NB4 (cell line): ENCODE measurements around the gene KAT7.

Experiments
- DNase-seq: peaks from one replicate; pipeline ENCODE4 v3.0.0; 2010; ENCODE audit warnings: low read depth
- H3K4me3 ChIP-seq: one replicate; pipeline ENCODE4 v1.5.1; 2011; ENCODE audit warnings: mild to moderate bottlenecking, low read depth, low read length, moderate library complexity
- MYC ChIP-seq: IDR thresholded peaks from 2 replicates; pipeline ENCODE4 v1.6.1; 2011; ENCODE audit warnings: low read depth, low read length
- POLR2A ChIP-seq: IDR thresholded peaks from 2 replicates; pipeline ENCODE4 v1.6.1; 2011; ENCODE audit warnings: mild to moderate bottlenecking; ENCODE audit not compliant: insufficient read length; ENCODE audit errors: extremely low read depth
- TF ChIP-seq, protein P1 (sequence below): IDR thresholded peaks from 2 replicates; pipeline ENCODE4 v1.6.1; 2011; ENCODE audit warnings: low read depth, low read length
- TF ChIP-seq, protein P2 (sequence below): IDR thresholded peaks from one replicate; pipeline ENCODE4 v1.5.1; 2012; ENCODE audit warnings: low read depth, low read length

KAT7 gene

DNA sequence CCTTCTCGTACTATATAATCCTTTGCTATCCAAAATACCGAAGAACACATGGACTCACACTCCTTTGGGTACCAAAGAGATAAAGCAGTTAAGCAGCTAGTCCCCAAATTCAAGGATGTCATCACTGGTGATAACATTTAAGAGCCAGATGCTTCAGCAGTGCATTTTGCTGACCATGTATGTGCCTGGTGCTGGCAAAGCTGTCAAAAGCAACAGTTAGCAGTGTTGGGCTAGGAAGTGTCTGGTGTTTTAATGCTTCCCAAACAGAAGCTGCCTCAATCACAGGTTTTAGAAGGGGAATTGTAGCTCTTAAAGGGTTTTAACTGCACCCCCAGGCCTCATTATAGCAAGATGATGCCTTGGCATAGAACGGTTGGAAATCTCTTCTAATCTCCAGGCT lies 29.3 kb upstream of the KAT7 start:
- TF ChIP-seq, protein P1, sequence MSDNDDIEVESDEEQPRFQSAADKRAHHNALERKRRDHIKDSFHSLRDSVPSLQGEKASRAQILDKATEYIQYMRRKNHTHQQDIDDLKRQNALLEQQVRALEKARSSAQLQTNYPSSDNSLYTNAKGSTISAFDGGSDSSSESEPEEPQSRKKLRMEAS = no peak
- TF ChIP-seq POLR2A = no peak
- TF ChIP-seq MYC = no peak
- TF ChIP-seq, protein P2, sequence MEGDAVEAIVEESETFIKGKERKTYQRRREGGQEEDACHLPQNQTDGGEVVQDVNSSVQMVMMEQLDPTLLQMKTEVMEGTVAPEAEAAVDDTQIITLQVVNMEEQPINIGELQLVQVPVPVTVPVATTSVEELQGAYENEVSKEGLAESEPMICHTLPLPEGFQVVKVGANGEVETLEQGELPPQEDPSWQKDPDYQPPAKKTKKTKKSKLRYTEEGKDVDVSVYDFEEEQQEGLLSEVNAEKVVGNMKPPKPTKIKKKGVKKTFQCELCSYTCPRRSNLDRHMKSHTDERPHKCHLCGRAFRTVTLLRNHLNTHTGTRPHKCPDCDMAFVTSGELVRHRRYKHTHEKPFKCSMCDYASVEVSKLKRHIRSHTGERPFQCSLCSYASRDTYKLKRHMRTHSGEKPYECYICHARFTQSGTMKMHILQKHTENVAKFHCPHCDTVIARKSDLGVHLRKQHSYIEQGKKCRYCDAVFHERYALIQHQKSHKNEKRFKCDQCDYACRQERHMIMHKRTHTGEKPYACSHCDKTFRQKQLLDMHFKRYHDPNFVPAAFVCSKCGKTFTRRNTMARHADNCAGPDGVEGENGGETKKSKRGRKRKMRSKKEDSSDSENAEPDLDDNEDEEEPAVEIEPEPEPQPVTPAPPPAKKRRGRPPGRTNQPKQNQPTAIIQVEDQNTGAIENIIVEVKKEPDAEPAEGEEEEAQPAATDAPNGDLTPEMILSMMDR = no peak
- DNase-seq = no peak
- H3K4me3 ChIP-seq = no peak overlapping the region

DNA sequence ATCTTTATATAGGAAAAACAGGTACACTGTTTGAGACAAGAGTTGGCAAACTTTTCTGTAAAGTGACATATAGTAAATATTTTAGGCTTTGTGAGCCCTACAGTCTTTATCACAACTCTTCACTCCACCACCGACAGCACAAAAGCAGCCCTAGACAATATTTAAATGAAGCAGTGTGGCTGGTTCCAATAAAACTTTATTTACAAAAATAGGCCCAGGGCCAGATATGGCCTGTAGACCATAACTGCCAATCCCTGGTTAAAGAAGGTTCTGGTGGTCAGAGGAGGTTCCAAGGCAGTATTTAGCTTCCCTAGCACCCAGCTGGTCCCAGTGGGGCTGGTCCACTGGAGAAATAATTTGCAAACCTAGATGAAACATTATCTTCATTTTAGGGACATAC lies 28.2 kb upstream of the KAT7 start:
- no peak for DNase-seq
- no peak overlapping the region for H3K4me3 ChIP-seq
- TF ChIP-seq, protein P1 = no peak
- no peak for TF ChIP-seq POLR2A
- TF ChIP-seq, protein P2 = no peak
- TF ChIP-seq MYC = no peak

DNA sequence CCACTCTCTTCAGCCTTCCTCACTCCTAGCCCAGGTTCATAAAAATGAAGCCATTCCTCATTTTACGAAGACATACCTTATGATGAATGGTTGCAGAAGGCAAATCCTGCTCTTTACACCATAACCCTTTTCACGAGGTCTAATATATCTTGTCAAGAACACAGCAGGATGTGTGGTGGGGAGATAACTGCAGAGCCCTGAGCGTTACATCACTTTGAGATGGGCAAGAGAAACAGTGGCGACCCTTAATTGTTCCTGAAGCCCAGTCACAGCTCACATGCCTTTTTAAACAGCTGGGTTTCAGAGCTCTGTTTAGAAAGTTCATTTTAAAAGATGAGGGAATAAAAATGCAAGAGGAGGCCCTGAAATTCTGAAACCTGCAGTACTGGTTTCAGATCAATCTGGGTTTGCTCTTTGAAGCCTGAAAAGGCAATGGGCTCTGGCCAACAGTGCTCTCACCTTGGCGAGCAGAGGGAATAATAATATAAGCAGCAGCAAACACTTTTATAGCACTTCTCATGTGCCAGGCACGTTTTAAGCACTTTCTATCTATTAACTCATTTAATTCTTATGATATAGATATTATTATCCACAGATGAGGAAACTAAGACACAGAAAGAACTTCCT lies 27.4 kb upstream of the KAT7 start:
- DNase-seq = peak; percentile 42
- peak overlapping the region; percentile 76 for H3K4me3 ChIP-seq
- no peak for TF ChIP-seq POLR2A
- TF ChIP-seq, protein P2 = no peak
- TF ChIP-seq, protein P1 = 0 out of 2 replicates have a peak, but pooled peaks have one; percentile 25
- no peak for TF ChIP-seq MYC

DNA sequence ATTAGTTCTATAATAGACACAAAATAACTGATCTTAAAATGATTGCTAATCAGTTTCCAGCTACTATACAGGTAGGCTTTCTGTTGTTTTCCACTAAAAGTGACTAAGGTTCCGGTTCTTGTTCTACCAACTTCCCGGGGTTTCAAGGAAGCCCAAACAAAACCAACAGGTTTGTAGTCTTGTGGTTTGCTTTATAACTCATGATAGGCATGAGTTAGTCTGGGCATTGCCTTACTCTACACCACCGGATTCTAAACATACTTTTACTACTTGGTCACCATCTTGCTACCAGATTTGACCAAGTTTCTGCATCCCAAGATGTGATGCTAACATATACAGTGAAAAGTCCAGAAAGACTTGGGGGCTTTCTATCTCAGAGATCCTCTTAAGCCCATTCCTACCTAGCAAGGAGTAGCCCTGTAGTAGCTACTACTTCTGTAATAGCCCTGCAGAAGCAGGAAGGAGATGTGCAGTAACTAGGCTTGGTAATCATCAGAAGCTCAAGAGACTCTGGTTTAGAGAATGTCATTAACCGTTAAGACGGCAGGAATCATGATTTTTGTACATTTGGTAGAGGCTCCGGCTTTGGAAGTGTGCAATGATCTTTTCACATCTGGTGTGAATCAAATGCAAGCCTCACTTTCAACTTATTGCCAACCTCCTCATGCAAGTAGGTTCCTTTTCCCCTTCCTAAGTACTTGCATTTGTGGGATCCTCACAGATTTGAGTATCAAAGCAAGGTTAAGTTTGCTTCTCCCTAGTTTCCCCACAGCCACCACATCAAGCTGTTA lies 26.1 kb upstream of the KAT7 start:
- TF ChIP-seq POLR2A (no peak), MYC (no peak)
- TF ChIP-seq, protein P2 = no peak
- TF ChIP-seq, protein P1 = no peak

DNA sequence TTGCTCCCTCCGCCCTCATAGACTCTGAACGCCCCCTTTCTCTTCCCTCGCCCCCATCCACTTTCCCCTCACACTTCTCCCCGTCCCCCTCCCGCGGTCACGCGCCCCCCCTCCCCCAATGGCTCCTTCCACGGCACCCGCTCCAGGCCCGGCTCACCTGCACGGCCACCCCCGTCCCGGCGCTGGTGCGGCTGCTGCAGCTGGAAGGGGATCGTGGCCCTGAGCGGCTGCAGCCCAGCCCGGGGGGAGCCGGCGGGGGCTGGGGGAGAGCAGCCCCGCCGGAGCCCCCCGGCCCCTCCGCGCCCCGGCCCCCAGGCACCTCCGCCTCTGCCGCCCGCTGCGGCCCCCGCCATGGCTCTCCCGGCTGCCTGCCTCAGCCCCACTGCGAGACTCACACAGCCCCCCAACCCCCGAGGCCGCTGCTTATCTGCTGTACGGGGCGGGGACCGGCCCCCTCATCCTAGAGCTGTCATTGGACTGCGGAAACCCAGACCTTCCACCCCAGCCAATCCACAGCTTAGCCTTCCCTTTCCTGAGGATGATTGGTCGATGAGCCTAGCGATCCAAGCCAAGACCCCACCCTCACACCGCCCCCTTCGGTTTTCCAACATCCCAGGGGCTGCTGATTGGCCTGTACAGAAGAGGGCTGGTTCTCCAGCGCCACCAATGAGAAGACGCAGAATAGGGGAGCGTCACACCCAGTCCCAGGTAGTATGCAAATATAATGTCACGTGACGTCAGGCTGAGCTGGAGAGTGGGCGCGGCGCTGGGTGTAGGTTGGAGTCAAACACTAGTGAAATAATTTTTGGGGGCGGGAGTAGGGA lies 24.5 kb upstream of the KAT7 start, which contains the start of gene FAM117A:
Gene FAM117A, minus strand, starts transcription at position 397 of the 824 bp plus-strand sequence. Its CDS starts 44 bp downstream, at position 353.
- TF ChIP-seq MYC (no peak), POLR2A (peak; percentile 91)
- TF ChIP-seq, protein P2 = no peak
- TF ChIP-seq, protein P1 = peak; percentile 83
- DNase-seq = peak; percentile 99
- H3K4me3 ChIP-seq = peak within 1 kb of the TSS; percentile 76

More for the DNA sequence above, 26.1 kb upstream of the KAT7 start:
- H3K4me3 ChIP-seq = peak overlapping the region; percentile 76
- DNase-seq = no peak
